Activated B cell treated with CpG ODN at 0.5 μM for 24 hours (primary cell): ENCODE data around the gene GABRG3. TPM values are rescaled to one million over a fixed set of nuclear protein-coding genes. Genes with fewer than 3 reads are reported as not detected.
"Not testable (repeated sequence)": the region's sequence is repeated elsewhere in the genome, so short reads cannot be mapped to it uniquely, and the experiment has no call there.

ENCODE experiments used
- ATAC-seq: fragments of 200-7000 bp; cut with Tn5 transposase; one replicate; pipeline ENCODE4 v1.10.0; 2021; ENCODE audit warnings: low read depth, mild to moderate bottlenecking, moderate library complexity
- CTCF ChIA-PET: fragments of 350-600 bp; sonication (Branson Sonifier 250); formaldehyde crosslinking; loops from one replicate; lab custom pipeline; 2021; ENCODE audit warnings: antibody characterized with exemption; lab: Charles Lee
- POLR2A ChIA-PET: fragments of 350-600 bp; sonication (Branson Sonifier 250); formaldehyde crosslinking; loops from one replicate; lab custom pipeline; 2021; ENCODE audit warnings: antibody characterized with exemption; lab: Charles Lee
- DNase-seq: peaks from one replicate; pipeline ENCODE4 v3.0.0; 2022
- H3K27ac Mint-ChIP-seq: one replicate; pipeline ENCODE4 v1.8.0; 2020; ENCODE audit warnings: mixed read lengths
- H3K27me3 Mint-ChIP-seq: one replicate; pipeline ENCODE4 v1.8.0; 2021; ENCODE audit warnings: mixed read lengths
- H3K36me3 Mint-ChIP-seq: one replicate; pipeline ENCODE4 v1.8.0; 2021; ENCODE audit warnings: low read depth, mixed read lengths
- H3K4me1 Mint-ChIP-seq: one replicate; pipeline ENCODE4 v1.8.0; 2021; ENCODE audit warnings: mixed read lengths
- H3K4me3 Mint-ChIP-seq: one replicate; pipeline ENCODE4 v1.8.0; 2020; ENCODE audit warnings: mild to moderate bottlenecking, mixed read lengths
- H3K9me3 Mint-ChIP-seq: one replicate; pipeline ENCODE4 v1.8.0; 2020; ENCODE audit warnings: mixed read lengths
- CTCF ChIP-seq: fragments of 200-600 bp; IDR thresholded peaks from one replicate; pipeline ENCODE4 v1.8.0; 2022; ENCODE audit warnings: antibody characterized with exemption, mild to moderate bottlenecking
- intact Hi-C: fragments of 100-400 bp; cut with micrococcal nuclease; formaldehyde crosslinking; loops from one replicate; pipeline ENCODE4 v1.15.1; 2024
- total RNA-seq: library from RNA; stranded (reverse); gene quantifications from 2 replicates; pipeline ENCODE4 v1.2.3, GENCODE V29; 2022

Gene GABRG3
- total RNA-seq, 1 donor from 2014 or later, result not detected

GRCh38 chr15:27361438-27361837 lies 390.5 kb downstream of the GABRG3 start:
- ChIA-PET POLR2A (no interaction called here), CTCF (no interaction called here)
- Mint-ChIP-seq H3K27me3 (no peaks in the 10 kb centered on the region), H3K27ac (no peak overlapping the region), H3K4me1 (no peaks in the 10 kb centered on the region), H3K36me3 (no peaks in the 10 kb centered on the region), H3K9me3 (no peaks in the 10 kb centered on the region), H3K4me3 (no peak overlapping the region)
- TF ChIP-seq CTCF, result no peak
- intact Hi-C loops, result no loop called here
- no peak for ATAC-seq
- no peak for DNase-seq

GRCh38 chr15:27365456-27365855 lies 394.5 kb downstream of the GABRG3 start:
- no peak for DNase-seq
- no peak for ATAC-seq
- H3K27ac Mint-ChIP-seq, result no peak overlapping the region
- H3K4me1 Mint-ChIP-seq, result no peaks in the 10 kb centered on the region
- ChIA-PET POLR2A (no interaction called here), CTCF (no interaction called here)
- H3K36me3 Mint-ChIP-seq, result no peaks in the 10 kb centered on the region
- H3K9me3 Mint-ChIP-seq, result no peaks in the 10 kb centered on the region
- H3K27me3 Mint-ChIP-seq, result no peaks in the 10 kb centered on the region
- intact Hi-C loops, result no loop called here
- no peak overlapping the region for H3K4me3 Mint-ChIP-seq
- no peak for TF ChIP-seq CTCF

GRCh38 chr15:27377391-27377790 lies 406.4 kb downstream of the GABRG3 start:
- DNase-seq, intact Hi-C loops, ATAC-seq, H3K4me3 Mint-ChIP-seq, H3K36me3 Mint-ChIP-seq, CTCF ChIA-PET, H3K27me3 Mint-ChIP-seq, H3K4me1 Mint-ChIP-seq, H3K27ac Mint-ChIP-seq, POLR2A ChIA-PET: not testable (repeated sequence)
- peaks cover 18% of the 10 kb centered on the region for H3K9me3 Mint-ChIP-seq

GRCh38 chr15:27382361-27383025 lies 411.5 kb downstream of the GABRG3 start:
- Mint-ChIP-seq H3K27me3 (no peaks in the 10 kb centered on the region), H3K27ac (no peak overlapping the region), H3K36me3 (no peaks in the 10 kb centered on the region), H3K4me3 (no peak overlapping the region), H3K4me1 (no peaks in the 10 kb centered on the region), H3K9me3 (peaks cover 19% of the 10 kb centered on the region)
- CTCF ChIA-PET, result no interaction called here
- ATAC-seq, result no peak
- intact Hi-C loops, result no loop called here
- TF ChIP-seq CTCF, result no peak
- no peak for DNase-seq
- POLR2A ChIA-PET, result no interaction called here

- no peaks in the 10 kb centered on the region for H3K4me1 Mint-ChIP-seq
- POLR2A ChIA-PET, result no interaction called here
- H3K9me3 Mint-ChIP-seq, result peaks cover 19% of the 10 kb centered on the region
- no peaks in the 10 kb centered on the region for H3K36me3 Mint-ChIP-seq
- no peak overlapping the region for H3K27ac Mint-ChIP-seq
- TF ChIP-seq CTCF, result no peak
- CTCF ChIA-PET, result no interaction called here
- no peaks in the 10 kb centered on the region for H3K27me3 Mint-ChIP-seq
- ATAC-seq (no peak), DNase-seq (no peak)
- H3K4me3 Mint-ChIP-seq, result no peak overlapping the region
- intact Hi-C loops, result no loop called here
These were observed 412.7 kb downstream of the GABRG3 start for GRCh38 chr15:27383726-27384125.

- Mint-ChIP-seq H3K4me1 (no peaks in the 10 kb centered on the region), H3K4me3 (no peak overlapping the region), H3K27ac (no peak overlapping the region), H3K27me3 (no peaks in the 10 kb centered on the region), H3K36me3 (no peaks in the 10 kb centered on the region), H3K9me3 (peaks cover 3% of the 10 kb centered on the region)
- CTCF ChIA-PET, result no interaction called here
- DNase-seq (no peak), ATAC-seq (no peak)
- POLR2A ChIA-PET, result no interaction called here
- no peak for TF ChIP-seq CTCF
- intact Hi-C loops, result no loop called here
These were observed 421.2 kb downstream of the GABRG3 start for GRCh38 chr15:27392163-27392562.
